ENCODE results near the gene PRR19.

- no peak for TF ChIP-seq CTCF (IDR thresholded peaks at IDR 0.05; ENCODE audit: low read depth, low read length)
- TF ChIP-seq EZH2phosphoT487 (IDR thresholded peaks at IDR 0.05; ENCODE audit: low read depth): no peak
Observed at GRCh38 chr19:42271861-42272534, 29.9 kb upstream of the PRR19 start.
